Hepatocyte (in vitro differentiated cells): ENCODE data around the gene PPM1H.

Source experiments
- CTCF ChIP-seq: fragments of 200-600 bp; sonication (generic); IDR thresholded peaks from 2 replicates; pipeline ENCODE4 v1.5.1; 2016; ENCODE audit warnings: antibody characterized with exemption, mild to moderate bottlenecking; ENCODE audit not compliant: poor library complexity
- EZH2 ChIP-seq: fragments of 200-600 bp; sonication (generic); IDR thresholded peaks from 2 replicates; pipeline ENCODE4 v1.6.1; 2016; ENCODE audit warnings: antibody characterized with exemption, mild to moderate bottlenecking, borderline replicate concordance
- EZH2phosphoT487 ChIP-seq: fragments of 200-600 bp; sonication (generic); IDR thresholded peaks from one replicate; pipeline ENCODE4 v1.6.1; 2018; ENCODE audit warnings: antibody characterized with exemption, mild to moderate bottlenecking, low read depth, moderate library complexity; ENCODE audit not compliant: unreplicated experiment, severe bottlenecking

GRCh38 chr12:62750941-62751809 lies 183.8 kb downstream of the PPM1H start:
- no peak for TF ChIP-seq CTCF
- TF ChIP-seq EZH2phosphoT487, result no peak
- TF ChIP-seq EZH2, result no peak
